OCI-LY3 (cell line): ENCODE measurements around the gene PTPRN2.

Experiments used
- H2AFZ ChIP-seq: fragments of 200-600, 300-600 bp; shearing (Covaris generic); 2 replicates; pipeline ENCODE4 v1.6.0; 2014; ENCODE audit warnings: antibody characterized with exemption, low read depth, low read length
- H3K27ac ChIP-seq: fragments of 200-600, 300-600 bp; sonication (generic); 2 replicates; pipeline ENCODE4 v1.5.1; 2014; ENCODE audit warnings: mild to moderate bottlenecking, low read length, moderate library complexity, mixed read lengths
- H3K27me3 ChIP-seq: fragments of 200-600, 300-600 bp; sonication (generic); 2 replicates; pipeline ENCODE4 v1.6.1; 2014; ENCODE audit warnings: low read depth, low read length, mixed read lengths
- H3K36me3 ChIP-seq: fragments of 200-600, 300-600 bp; sonication (generic); replicated peaks from 2 replicates; pipeline ENCODE3; 2014; ENCODE audit warnings: low read depth, low read length, mixed read lengths
- H3K4me1 ChIP-seq: fragments of 300-600, 200-600 bp; sonication (generic); 2 replicates; pipeline ENCODE4 v1.6.1; 2014; ENCODE audit warnings: low read length, mixed read lengths
- H3K4me2 ChIP-seq: fragments of 200-600, 300-600 bp; sonication (generic); 2 replicates; pipeline ENCODE4 v1.6.1; 2014; ENCODE audit warnings: low read length, mixed read lengths
- H3K4me3 ChIP-seq: fragments of 300-600, 200-600 bp; sonication (generic); 2 replicates; pipeline ENCODE4 v1.5.1; 2014; ENCODE audit warnings: antibody characterized with exemption, mild to moderate bottlenecking, low read length, moderate library complexity
- H3K79me2 ChIP-seq: fragments of 300-600, 200-600 bp; shearing (Covaris generic); 2 replicates; pipeline ENCODE4 v1.6.1; 2014; ENCODE audit warnings: mild to moderate bottlenecking, low read length, mixed read lengths
- H3K9ac ChIP-seq: fragments of 300-600, 200-600 bp; shearing (Covaris generic); 2 replicates; pipeline ENCODE4 v1.6.0; 2014; ENCODE audit warnings: mild to moderate bottlenecking, low read length, moderate library complexity
- H3K9me3 ChIP-seq: fragments of 200-600, 300-600 bp; shearing (Covaris generic); 2 replicates; pipeline ENCODE4 v1.6.1; 2014; ENCODE audit warnings: low read length, mixed read lengths; ENCODE audit not compliant: insufficient read depth
- H4K20me1 ChIP-seq: fragments of 200-600, 300-600 bp; sonication (generic); 2 replicates; pipeline ENCODE4 v1.6.1; 2016; ENCODE audit warnings: low read length, mixed read lengths; ENCODE audit not compliant: insufficient read depth
- EZH2phosphoT487 ChIP-seq: fragments of 200-600 bp; shearing (Covaris generic); IDR thresholded peaks from 2 replicates; pipeline ENCODE4 v1.6.1; 2018; ENCODE audit warnings: antibody characterized with exemption, mixed run types, low read depth
- TF ChIP-seq, protein P1 (sequence below): fragments of 200-600, 300-600 bp; sonication (generic); IDR thresholded peaks from 2 replicates; pipeline ENCODE4 v1.5.1; 2014; ENCODE audit warnings: antibody characterized with exemption, low read length, low read depth

Gene PTPRN2

DNA sequence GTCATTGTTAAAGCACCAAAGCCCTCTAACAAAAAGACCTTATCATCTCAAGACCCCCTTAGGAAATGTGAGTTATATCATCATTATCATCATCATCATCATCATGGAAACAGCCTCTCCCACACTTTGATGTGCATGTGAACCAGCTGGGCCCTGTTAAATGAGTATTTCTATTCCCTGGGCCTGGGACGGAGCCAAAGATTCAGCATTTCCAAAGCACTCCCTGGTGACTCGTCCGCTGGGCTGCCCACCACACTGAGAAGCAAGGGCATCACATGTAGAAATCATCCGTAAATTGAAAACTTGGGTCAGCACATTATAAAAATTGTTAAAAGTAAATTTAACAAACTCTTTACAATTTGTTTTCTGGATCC is 88.6 kb downstream of the PTPRN2 start:
- no peak overlapping the region for H3K9ac ChIP-seq
- TF ChIP-seq, protein P1, sequence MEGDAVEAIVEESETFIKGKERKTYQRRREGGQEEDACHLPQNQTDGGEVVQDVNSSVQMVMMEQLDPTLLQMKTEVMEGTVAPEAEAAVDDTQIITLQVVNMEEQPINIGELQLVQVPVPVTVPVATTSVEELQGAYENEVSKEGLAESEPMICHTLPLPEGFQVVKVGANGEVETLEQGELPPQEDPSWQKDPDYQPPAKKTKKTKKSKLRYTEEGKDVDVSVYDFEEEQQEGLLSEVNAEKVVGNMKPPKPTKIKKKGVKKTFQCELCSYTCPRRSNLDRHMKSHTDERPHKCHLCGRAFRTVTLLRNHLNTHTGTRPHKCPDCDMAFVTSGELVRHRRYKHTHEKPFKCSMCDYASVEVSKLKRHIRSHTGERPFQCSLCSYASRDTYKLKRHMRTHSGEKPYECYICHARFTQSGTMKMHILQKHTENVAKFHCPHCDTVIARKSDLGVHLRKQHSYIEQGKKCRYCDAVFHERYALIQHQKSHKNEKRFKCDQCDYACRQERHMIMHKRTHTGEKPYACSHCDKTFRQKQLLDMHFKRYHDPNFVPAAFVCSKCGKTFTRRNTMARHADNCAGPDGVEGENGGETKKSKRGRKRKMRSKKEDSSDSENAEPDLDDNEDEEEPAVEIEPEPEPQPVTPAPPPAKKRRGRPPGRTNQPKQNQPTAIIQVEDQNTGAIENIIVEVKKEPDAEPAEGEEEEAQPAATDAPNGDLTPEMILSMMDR, result no peak
- no peak for TF ChIP-seq EZH2phosphoT487
- H3K36me3 ChIP-seq, result no peaks in the 10 kb centered on the region
- H3K27ac ChIP-seq, result no peak overlapping the region
- no peaks in the 10 kb centered on the region for H4K20me1 ChIP-seq
- peaks cover 8% of the 10 kb centered on the region; the same call in 1 of the 2 replicates for H3K27me3 ChIP-seq
- H3K4me2 ChIP-seq, result no peak overlapping the region
- H3K79me2 ChIP-seq, result no peaks in the 10 kb centered on the region
- no peak overlapping the region for H2AFZ ChIP-seq
- no peaks in the 10 kb centered on the region; the same call in 1 of the 2 replicates for H3K9me3 ChIP-seq
- H3K4me1 ChIP-seq, result peaks cover 6% of the 10 kb centered on the region; the same call in 1 of the 2 replicates
- no peak overlapping the region for H3K4me3 ChIP-seq

GRCh38 chr7:158498443-158499081 is 89.1 kb downstream of the PTPRN2 start:
- H4K20me1 ChIP-seq, result no peaks in the 10 kb centered on the region
- H3K36me3 ChIP-seq, result no peaks in the 10 kb centered on the region
- no peaks in the 10 kb centered on the region; the same call in 1 of the 2 replicates for H3K9me3 ChIP-seq
- no peak overlapping the region for H2AFZ ChIP-seq
- no peak overlapping the region for H3K9ac ChIP-seq
- no peak overlapping the region for H3K4me2 ChIP-seq
- H3K27me3 ChIP-seq, result peaks cover 8% of the 10 kb centered on the region; the same call in 1 of the 2 replicates
- H3K4me1 ChIP-seq, result peaks cover 6% of the 10 kb centered on the region; the same call in 1 of the 2 replicates
- H3K4me3 ChIP-seq, result no peak overlapping the region
- no peak overlapping the region for H3K27ac ChIP-seq
- no peaks in the 10 kb centered on the region for H3K79me2 ChIP-seq
- TF ChIP-seq, protein P1, result no peak
- TF ChIP-seq EZH2phosphoT487, result no peak

- peaks cover 8% of the 10 kb centered on the region; the same call in 1 of the 2 replicates for H3K27me3 ChIP-seq
- H3K4me1 ChIP-seq, result peaks cover 6% of the 10 kb centered on the region; the same call in 1 of the 2 replicates
- H3K4me2 ChIP-seq, result no peak overlapping the region
- no peak for TF ChIP-seq EZH2phosphoT487
- TF ChIP-seq, protein P1, result no peak
- no peaks in the 10 kb centered on the region; the same call in 1 of the 2 replicates for H3K9me3 ChIP-seq
- H3K9ac ChIP-seq, result no peak overlapping the region
- H3K36me3 ChIP-seq, result no peaks in the 10 kb centered on the region
- no peaks in the 10 kb centered on the region for H4K20me1 ChIP-seq
- H2AFZ ChIP-seq, result no peak overlapping the region
- no peak overlapping the region for H3K4me3 ChIP-seq
- H3K27ac ChIP-seq, result no peak overlapping the region
- no peaks in the 10 kb centered on the region for H3K79me2 ChIP-seq
Measured at GRCh38 chr7:158497627-158498026, 90.0 kb downstream of the PTPRN2 start.

- peaks cover 6% of the 10 kb centered on the region; the same call in 1 of the 2 replicates for H3K4me1 ChIP-seq
- no peaks in the 10 kb centered on the region for H4K20me1 ChIP-seq
- H2AFZ ChIP-seq, result no peak overlapping the region
- no peak overlapping the region for H3K4me3 ChIP-seq
- no peaks in the 10 kb centered on the region; the same call in 1 of the 2 replicates for H3K9me3 ChIP-seq
- H3K36me3 ChIP-seq, result no peaks in the 10 kb centered on the region
- H3K79me2 ChIP-seq, result no peaks in the 10 kb centered on the region
- H3K9ac ChIP-seq, result no peak overlapping the region
- peaks cover 8% of the 10 kb centered on the region; the same call in 1 of the 2 replicates for H3K27me3 ChIP-seq
- H3K4me2 ChIP-seq, result no peak overlapping the region
- no peak for TF ChIP-seq EZH2phosphoT487
- TF ChIP-seq, protein P1, result peak; percentile 39
- H3K27ac ChIP-seq, result no peak overlapping the region
Measured at GRCh38 chr7:158495786-158496185, 91.8 kb downstream of the PTPRN2 start.
